HUDEP-2 (cell line): ENCODE results near the gene CCDC34.

Source experiments
- DNase-seq, 76 experiments: peaks; one replicate each; lab custom pipeline; 2025; ENCODE audit not compliant: unreplicated experiment in 76 of 76; lab: John Stamatoyannopoulos, UW

Gene CCDC34

GRCh38 chr11:27392278-27393114 is 29.5 kb upstream of the CCDC34 start:
- peak in 26 of 76 experiments; percentile 10 to 63 (median 42) for DNase-seq

- DNase-seq = peak in 3 of 76 experiments; percentile 7 to 17 (median 12)
Observed at GRCh38 chr11:27391331-27392015, 28.5 kb upstream of the CCDC34 start.

GRCh38 chr11:27390318-27391295 is 27.6 kb upstream of the CCDC34 start:
- DNase-seq = peak in 3 of 76 experiments; percentile 6 to 18 (median 9)

- DNase-seq = peak in 9 of 76 experiments; percentile 7 to 37 (median 17)
Observed at GRCh38 chr11:27388869-27389268, 25.9 kb upstream of the CCDC34 start.

- DNase-seq = peak in 28 of 76 experiments; percentile 5 to 71 (median 30)
Observed at GRCh38 chr11:27388001-27388400, 25.0 kb upstream of the CCDC34 start.

- peak in 3 of 76 experiments; percentile 5 to 10 (median 9) for DNase-seq
Observed at GRCh38 chr11:27387362-27387761, 24.3 kb upstream of the CCDC34 start.

- no peak for DNase-seq
Observed at GRCh38 chr11:27386181-27386845, 23.3 kb upstream of the CCDC34 start.

- no peak for DNase-seq
Observed at GRCh38 chr11:27385245-27385644, 22.2 kb upstream of the CCDC34 start.

GRCh38 chr11:27384227-27384626 is 21.2 kb upstream of the CCDC34 start:
- no peak for DNase-seq

GRCh38 chr11:27383645-27384044 is 20.6 kb upstream of the CCDC34 start:
- DNase-seq = no peak

GRCh38 chr11:27381238-27381666 is 18.2 kb upstream of the CCDC34 start:
- no peak for DNase-seq

- DNase-seq = no peak
Observed at GRCh38 chr11:27380771-27381170, 17.8 kb upstream of the CCDC34 start.

GRCh38 chr11:27379449-27379848 is 16.4 kb upstream of the CCDC34 start:
- DNase-seq = no peak

GRCh38 chr11:27375370-27375769 is 12.4 kb upstream of the CCDC34 start:
- no peak for DNase-seq

GRCh38 chr11:27373856-27374602 is 11.0 kb upstream of the CCDC34 start:
- no peak for DNase-seq

GRCh38 chr11:27373392-27373791 is 10.4 kb upstream of the CCDC34 start:
- DNase-seq = no peak

- DNase-seq = peak in 51 of 76 experiments; percentile 5 to 88 (median 59)
Observed at GRCh38 chr11:27372164-27372563, 9.1 kb upstream of the CCDC34 start.

- DNase-seq = no peak
Observed at GRCh38 chr11:27371489-27371888, 8.5 kb upstream of the CCDC34 start.

- DNase-seq = peak in 1 of 76 experiments; percentile 7
Observed at GRCh38 chr11:27370374-27370773, 7.4 kb upstream of the CCDC34 start.
